ENCODE results near the gene LCN2. TPM values are rescaled to one million over a fixed set of nuclear protein-coding genes. Genes with fewer than 3 reads are reported as not detected.

LCN2 gene
- total RNA-seq, 1 experiment from 2014 or later, result 537 TPM

DNA sequence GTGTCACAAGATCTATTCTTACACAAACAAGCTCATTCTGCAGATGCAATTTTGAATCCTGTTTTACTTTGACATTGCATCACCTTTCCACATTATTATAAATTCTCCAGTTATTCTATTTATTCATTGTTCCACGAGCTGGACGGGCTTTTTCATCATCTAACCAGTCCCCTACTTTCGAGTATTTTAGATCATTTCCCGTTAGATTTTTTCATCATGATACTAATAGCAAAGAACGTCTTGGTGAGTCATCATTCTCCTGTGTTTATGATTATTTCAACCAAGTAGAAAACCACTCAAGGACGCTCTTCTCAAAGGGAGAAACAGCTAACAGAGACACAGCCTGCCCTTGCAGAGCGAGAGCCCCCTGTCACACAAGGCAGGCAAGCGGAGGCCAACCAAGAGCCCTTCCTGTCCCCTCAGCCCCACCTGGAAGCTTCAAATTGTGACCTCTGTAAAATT, 25.9 kb downstream of the LCN2 start:
- ChIA-PET CTCF (interaction anchor here (0.6 kb wide), 2 partner anchors 55 to 701 kb away, joined by 3 to 4 read pairs; no protein-coding TSS in a partner anchor), POLR2A (ENCODE audit: unreplicated experiment) (interaction anchor here (0.6 kb wide), 1 partner anchor 17 kb away, joined by 7 read pairs; no protein-coding TSS in a partner anchor)
- intact Hi-C loops (cut with micrococcal nuclease; ENCODE audit: unreplicated experiment), result no loop called here
- H3K4me3 ChIP-seq, result no peak overlapping the region
- no peak for DNase-seq
- no TSS peak for BruUV-seq (replicated peaks)
- no peak overlapping the region for H3K27ac ChIP-seq
- H2AFZ ChIP-seq, result no peak overlapping the region
- no peaks in the 10 kb centered on the region for H4K20me1 ChIP-seq (ENCODE audit: insufficient read depth)
- no peak for TF ChIP-seq EZH2 (IDR thresholded peaks at IDR 0.05; ENCODE audit: low read depth)
- TF ChIP-seq, protein P1, sequence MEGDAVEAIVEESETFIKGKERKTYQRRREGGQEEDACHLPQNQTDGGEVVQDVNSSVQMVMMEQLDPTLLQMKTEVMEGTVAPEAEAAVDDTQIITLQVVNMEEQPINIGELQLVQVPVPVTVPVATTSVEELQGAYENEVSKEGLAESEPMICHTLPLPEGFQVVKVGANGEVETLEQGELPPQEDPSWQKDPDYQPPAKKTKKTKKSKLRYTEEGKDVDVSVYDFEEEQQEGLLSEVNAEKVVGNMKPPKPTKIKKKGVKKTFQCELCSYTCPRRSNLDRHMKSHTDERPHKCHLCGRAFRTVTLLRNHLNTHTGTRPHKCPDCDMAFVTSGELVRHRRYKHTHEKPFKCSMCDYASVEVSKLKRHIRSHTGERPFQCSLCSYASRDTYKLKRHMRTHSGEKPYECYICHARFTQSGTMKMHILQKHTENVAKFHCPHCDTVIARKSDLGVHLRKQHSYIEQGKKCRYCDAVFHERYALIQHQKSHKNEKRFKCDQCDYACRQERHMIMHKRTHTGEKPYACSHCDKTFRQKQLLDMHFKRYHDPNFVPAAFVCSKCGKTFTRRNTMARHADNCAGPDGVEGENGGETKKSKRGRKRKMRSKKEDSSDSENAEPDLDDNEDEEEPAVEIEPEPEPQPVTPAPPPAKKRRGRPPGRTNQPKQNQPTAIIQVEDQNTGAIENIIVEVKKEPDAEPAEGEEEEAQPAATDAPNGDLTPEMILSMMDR (conservative IDR thresholded peaks at IDR 0.05), result no peak
- no peaks in the 10 kb centered on the region for H3K9me3 ChIP-seq (ENCODE audit: insufficient read depth, low read depth)
- H3K9me2 ChIP-seq (ENCODE audit: insufficient read depth), result no peaks in the 10 kb centered on the region
- H3F3A ChIP-seq (ENCODE audit: insufficient read depth, low read depth), result peaks cover 12% of the 10 kb centered on the region
- H3K79me2 ChIP-seq (ENCODE audit: low read depth), result no peaks in the 10 kb centered on the region
- peaks cover 29% of the 10 kb centered on the region; the same call in 1 of the 2 replicates for H3K36me3 ChIP-seq (ENCODE audit: low read depth)
- H3K4me1 ChIP-seq (replicated peaks; ENCODE audit: insufficient read depth), result peaks cover 18% of the 10 kb centered on the region
- H3K4me2 ChIP-seq, result no peak overlapping the region
- H3K27me3 ChIP-seq (ENCODE audit: insufficient read depth, low read depth), result no peaks in the 10 kb centered on the region

- no peak overlapping the region for H3K27ac ChIP-seq
- ChIA-PET CTCF (interaction anchor here (0.6 kb wide), 1 partner anchor 700 kb away, joined by 4 read pairs; no protein-coding TSS in a partner anchor), POLR2A (ENCODE audit: unreplicated experiment) (no interaction called here)
- no peak overlapping the region for H3K4me2 ChIP-seq
- H3K79me2 ChIP-seq (ENCODE audit: low read depth), result no peaks in the 10 kb centered on the region
- no TSS peak for BruUV-seq (replicated peaks)
- no peaks in the 10 kb centered on the region for H3K9me2 ChIP-seq (ENCODE audit: insufficient read depth)
- H3K27me3 ChIP-seq (ENCODE audit: insufficient read depth, low read depth), result no peaks in the 10 kb centered on the region
- no peak overlapping the region for H2AFZ ChIP-seq
- H4K20me1 ChIP-seq (ENCODE audit: insufficient read depth), result no peaks in the 10 kb centered on the region
- H3K4me3 ChIP-seq, result no peak overlapping the region
- TF ChIP-seq, protein P1 (conservative IDR thresholded peaks at IDR 0.05), result no peak
- TF ChIP-seq EZH2 (IDR thresholded peaks at IDR 0.05; ENCODE audit: low read depth), result no peak
- intact Hi-C loops (cut with micrococcal nuclease; ENCODE audit: unreplicated experiment), result loop anchor here (2.0 kb wide), 1 partner anchor 15 kb away; the partner anchor contains the start of gene BBLN
- no peaks in the 10 kb centered on the region for H3K9me3 ChIP-seq (ENCODE audit: insufficient read depth, low read depth)
- peaks cover 29% of the 10 kb centered on the region; the same call in 1 of the 2 replicates for H3K36me3 ChIP-seq (ENCODE audit: low read depth)
- DNase-seq, result no peak
- H3K4me1 ChIP-seq (replicated peaks; ENCODE audit: insufficient read depth), result peaks cover 18% of the 10 kb centered on the region
- peaks cover 12% of the 10 kb centered on the region for H3F3A ChIP-seq (ENCODE audit: insufficient read depth, low read depth)
These were observed 26.5 kb downstream of the LCN2 start for GRCh38 chr9:128175726-128176125.

DNA sequence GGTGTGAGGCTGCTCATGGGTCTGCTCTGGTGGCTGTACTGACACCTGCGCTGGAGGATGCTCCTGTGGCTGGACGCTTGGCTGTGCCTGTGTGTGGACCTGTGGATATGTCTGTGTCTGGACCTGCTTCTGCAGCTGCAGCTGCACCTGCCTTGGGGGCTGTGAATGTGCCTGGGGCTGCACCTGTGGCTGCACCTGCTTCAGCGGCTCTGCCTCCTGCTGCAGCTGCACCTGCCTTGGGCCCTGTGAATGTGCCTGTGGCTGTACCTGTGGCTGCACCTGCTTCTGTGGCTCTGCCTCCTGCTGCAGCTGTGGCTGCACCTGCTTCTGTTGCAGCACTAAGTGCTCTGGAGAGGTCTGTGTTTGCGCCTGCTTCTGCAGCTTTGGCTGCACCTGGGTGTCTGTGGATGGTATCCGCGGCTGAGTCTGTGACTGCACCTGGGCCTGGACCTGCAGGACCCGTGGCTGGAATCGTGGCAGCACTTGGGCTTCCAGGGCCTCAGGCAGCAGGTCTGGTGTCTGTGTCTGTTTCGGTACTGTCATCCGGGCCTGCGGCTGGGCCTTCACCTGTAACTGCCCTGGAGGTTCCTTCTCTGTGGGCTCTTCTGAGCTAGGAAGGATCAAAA, 29.7 kb downstream of the LCN2 start:
- Histone ChIP-seq H4K20me1 (ENCODE audit: insufficient read depth) (no peaks in the 10 kb centered on the region), H3F3A (ENCODE audit: insufficient read depth, low read depth) (peaks cover 9% of the 10 kb centered on the region), H3K27ac (no peak overlapping the region), H3K36me3 (ENCODE audit: low read depth) (peaks cover 29% of the 10 kb centered on the region; the same call in 1 of the 2 replicates), H3K4me1 (replicated peaks; ENCODE audit: insufficient read depth) (peaks cover 18% of the 10 kb centered on the region), H3K79me2 (ENCODE audit: low read depth) (no peaks in the 10 kb centered on the region), H2AFZ (no peak overlapping the region), H3K9me2 (ENCODE audit: insufficient read depth) (no peaks in the 10 kb centered on the region), H3K27me3 (ENCODE audit: insufficient read depth, low read depth) (no peaks in the 10 kb centered on the region), H3K9me3 (ENCODE audit: insufficient read depth, low read depth) (no peaks in the 10 kb centered on the region), H3K4me3 (no peak overlapping the region), H3K4me2 (no peak overlapping the region)
- TF ChIP-seq EZH2 (IDR thresholded peaks at IDR 0.05; ENCODE audit: low read depth), result no peak
- TF ChIP-seq, protein P1 (conservative IDR thresholded peaks at IDR 0.05), result no peak
- CTCF ChIA-PET, result no interaction called here
- TSS peak; percentile 19 for BruUV-seq (replicated peaks)
- intact Hi-C loops (cut with micrococcal nuclease; ENCODE audit: unreplicated experiment), result no loop called here
- POLR2A ChIA-PET (ENCODE audit: unreplicated experiment), result no interaction called here
- no peak for DNase-seq

Data from PC-9 (cell line).